ENCODE measurements around the gene MICU1.
A peak's percentile ranks its signal among the peaks of the same experiment; 100 is the strongest.
"Not testable (repeated sequence)": the region's sequence is repeated elsewhere in the genome, so short reads cannot be mapped to it uniquely, and the experiment has no call there.

Gene MICU1

GRCh38 chr10:72625608-72626443, at the start of gene MICU1:
Gene MICU1 (minus strand): TSS chr10:72626079. CDS start chr10:72566793, 59,286 bp downstream.
- peak; percentile 84 for DNase-seq

GRCh38 chr10:72674174-72674573, 48.3 kb upstream of the MICU1 start:
- not testable (repeated sequence) for DNase-seq

- no peak for DNase-seq
Observed at GRCh38 chr10:72673280-72673679, 47.4 kb upstream of the MICU1 start.

- no peak for DNase-seq
Observed at GRCh38 chr10:72667207-72667864, 41.5 kb upstream of the MICU1 start.

GRCh38 chr10:72665925-72666324, 40.0 kb upstream of the MICU1 start:
- no peak for DNase-seq

GRCh38 chr10:72663971-72664370, 38.1 kb upstream of the MICU1 start:
- DNase-seq, result no peak

- no peak for DNase-seq
Observed at GRCh38 chr10:72661431-72661830, 35.6 kb upstream of the MICU1 start.

- no peak for DNase-seq
Observed at GRCh38 chr10:72660220-72660619, 34.3 kb upstream of the MICU1 start.

GRCh38 chr10:72659694-72660093, 33.8 kb upstream of the MICU1 start:
- DNase-seq, result no peak

- DNase-seq, result no peak
Observed at GRCh38 chr10:72658696-72659400, 33.0 kb upstream of the MICU1 start.

GRCh38 chr10:72654720-72655119, 28.8 kb upstream of the MICU1 start:
- no peak for DNase-seq

GRCh38 chr10:72653383-72654096, 27.7 kb upstream of the MICU1 start:
- no peak for DNase-seq

GRCh38 chr10:72649291-72649690, 23.4 kb upstream of the MICU1 start:
- DNase-seq, result no peak

GRCh38 chr10:72648301-72648700, 22.4 kb upstream of the MICU1 start:
- DNase-seq, result no peak

- DNase-seq, result not testable (repeated sequence)
Observed at GRCh38 chr10:72646971-72647370, 21.1 kb upstream of the MICU1 start.

GRCh38 chr10:72645263-72645858, 19.5 kb upstream of the MICU1 start:
- no peak for DNase-seq

GRCh38 chr10:72642318-72642717, 16.4 kb upstream of the MICU1 start:
- no peak for DNase-seq

GRCh38 chr10:72639441-72639873, 13.6 kb upstream of the MICU1 start:
- DNase-seq, result no peak

- no peak for DNase-seq
Observed at GRCh38 chr10:72638586-72639440, 12.9 kb upstream of the MICU1 start.

- DNase-seq, result no peak
Observed at GRCh38 chr10:72637398-72637857, 11.5 kb upstream of the MICU1 start.

GRCh38 chr10:72630144-72630543, 4.3 kb upstream of the MICU1 start:
- no peak for DNase-seq

- no peak for DNase-seq
Observed at GRCh38 chr10:72626444-72626754, 520 bp upstream of the MICU1 start.
